Brain microvascular endothelial cell (primary cell): Measurements from ENCODE around the gene C14orf39.

Experiments used
- DNase-seq: peaks from one replicate; pipeline ENCODE4 v3.0.0-alpha.2; 2020
- H3K27ac ChIP-seq: fragments of 250-450 bp; sonication (Bioruptor Pico); 2 replicates; pipeline ENCODE4 v1.5.1; 2020; ENCODE audit warnings: mild to moderate bottlenecking, moderate library complexity
- H3K27me3 ChIP-seq: fragments of 250-450 bp; sonication (Bioruptor Pico); replicated peaks from 2 replicates; pipeline ENCODE4 v1.5.1; 2020; ENCODE audit warnings: mild to moderate bottlenecking
- H3K36me3 ChIP-seq: fragments of 250-450 bp; sonication (Bioruptor Pico); replicated peaks from 2 replicates; pipeline ENCODE4 v1.5.1; 2020; ENCODE audit warnings: mild to moderate bottlenecking
- H3K4me3 ChIP-seq: 2 replicates; pipeline ENCODE4 v1.5.1; 2011; ENCODE audit warnings: low read depth, mild to moderate bottlenecking, control low read depth, low read length, moderate library complexity
- CTCF ChIP-seq: IDR thresholded peaks from 2 replicates; pipeline ENCODE4 v1.5.1; 2011; ENCODE audit warnings: low read depth, mild to moderate bottlenecking, moderate library complexity, low read length, control low read depth, inconsistent platforms; ENCODE audit errors: missing control alignments
- in situ Hi-C: cut with HindIII; loops from 2 replicates; pipeline ENCODE4 v1.10.0; 2017; ENCODE audit warnings: low sequenced_read_pairs, low pct_ligation_motif_present

C14orf39 gene

DNA sequence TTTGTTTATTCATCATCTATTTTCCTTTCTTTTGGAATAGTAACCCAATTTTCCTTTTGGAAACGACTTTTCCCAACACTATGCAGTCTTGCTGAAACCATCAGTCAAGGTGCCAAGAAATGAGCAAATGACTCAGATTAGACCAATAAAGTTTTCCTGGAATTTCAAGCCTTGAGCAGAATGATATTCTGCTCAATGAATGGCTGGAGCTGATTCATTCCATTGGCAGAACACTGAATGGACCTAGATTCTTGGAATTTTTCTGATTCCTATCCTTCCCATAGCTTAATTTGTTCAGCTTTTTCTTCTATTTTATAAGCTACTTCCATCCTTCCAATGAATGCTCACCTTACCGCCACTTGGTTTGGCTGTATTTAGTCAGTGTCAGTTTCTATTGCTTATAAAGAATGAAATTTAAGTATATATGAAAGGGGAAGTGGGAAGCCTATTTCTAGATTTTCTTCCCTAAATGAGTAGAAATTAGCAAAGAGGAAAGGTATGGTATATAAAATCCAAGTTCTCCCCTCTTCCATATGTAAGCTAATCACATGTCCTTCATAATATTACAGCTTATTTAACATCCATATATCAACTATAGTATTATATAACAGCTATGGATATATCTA, 89.0 kb downstream of the C14orf39 start:
- Histone ChIP-seq H3K27me3 (no peaks in the 10 kb centered on the region), H3K4me3 (no peak overlapping the region), H3K27ac (no peak overlapping the region), H3K36me3 (no peaks in the 10 kb centered on the region)
- in situ Hi-C loops: no loop called here
- no peak for TF ChIP-seq CTCF
- DNase-seq: no peak
